ENCODE results near the gene STOX2.

The STOX2 gene

DNA sequence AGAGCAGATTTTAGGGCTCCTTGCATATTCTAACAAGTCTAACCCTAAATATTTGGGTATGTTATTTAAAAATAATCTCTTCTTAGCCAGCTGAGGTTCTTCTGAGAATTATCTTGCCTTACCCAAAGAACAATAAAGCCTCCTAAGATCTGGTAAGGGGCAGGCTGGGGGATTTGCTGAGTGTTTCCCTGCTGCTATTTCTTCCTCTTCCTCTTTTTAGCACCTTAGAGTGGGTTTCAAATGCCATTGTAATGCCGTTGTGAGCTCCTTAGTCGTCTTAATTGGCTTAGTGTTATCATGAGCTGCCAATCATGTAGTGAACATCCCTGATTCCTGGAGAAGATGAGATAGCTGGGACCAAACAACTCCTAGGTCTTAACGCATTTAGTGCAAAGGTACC is 15.4 kb downstream of the STOX2 start:
- Histone ChIP-seq H3K4me2 (ENCODE audit: low read length) (no peak overlapping the region), H3K4ac (ENCODE audit: low read depth, low read length) (no peak overlapping the region), H3K9ac (ENCODE audit: low read length) (no peak overlapping the region), H2BK15ac (replicated peaks; ENCODE audit: low read depth) (no peak overlapping the region), H3K79me1 (ENCODE audit: low read length) (peaks cover 8% of the 10 kb centered on the region), H4K5ac (ENCODE audit: low read length) (no peak overlapping the region), H2AK5ac (ENCODE audit: low read length) (no peak overlapping the region), H4K8ac (ENCODE audit: low read depth, low read length) (no peak overlapping the region), H3K4me1 (ENCODE audit: control insufficient read depth, low read depth, low read length) (peaks cover 2% of the 10 kb centered on the region), H2BK120ac (ENCODE audit: low read depth, low read length) (no peak overlapping the region), H3K27me3 (ENCODE audit: insufficient read depth, low read length, poor library complexity) (no peaks in the 10 kb centered on the region), H3K18ac (ENCODE audit: low read length) (no peak overlapping the region), H3K36me3 (ENCODE audit: control insufficient read depth, insufficient read depth, low read length) (no peaks in the 10 kb centered on the region), H3K27ac (ENCODE audit: low read depth, low read length) (no peak overlapping the region), H3K4me3 (ENCODE audit: low read length) (no peak overlapping the region), H3K56ac (ENCODE audit: low read length) (no peak overlapping the region), H3K23ac (ENCODE audit: low read length) (no peak overlapping the region), H2BK5ac (ENCODE audit: low read length) (no peak overlapping the region), H3K79me2 (ENCODE audit: control insufficient read depth, insufficient read depth, low read length) (peaks cover 63% of the 10 kb centered on the region)
- no CpG with 5 or more reads among the region's 3 CpGs for WGBS (ENCODE audit: extremely low coverage, insufficient coverage, low lambda C conversion rate)
- DNase-seq = peak; percentile 78

DNA sequence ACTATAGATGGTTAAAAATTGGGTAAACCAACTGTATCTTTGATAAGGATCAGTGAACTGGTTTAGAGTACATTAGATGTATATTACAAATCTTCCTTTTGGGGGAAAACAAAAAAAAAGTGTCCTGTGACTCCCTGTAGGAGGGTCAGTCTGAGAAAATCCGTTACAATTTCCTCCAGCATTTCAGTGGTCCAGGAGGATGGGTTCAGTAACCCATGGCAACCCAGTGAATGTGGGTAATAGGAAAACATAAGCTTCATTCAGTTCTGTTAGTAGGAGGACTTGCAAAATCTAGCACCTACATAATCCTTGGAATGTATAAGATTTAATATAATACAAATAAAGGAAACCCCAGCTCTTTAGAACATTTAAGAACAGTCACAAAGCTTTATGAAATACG is 16.2 kb downstream of the STOX2 start:
- H3K36me3 ChIP-seq (ENCODE audit: control insufficient read depth, insufficient read depth, low read length) = no peaks in the 10 kb centered on the region
- H2BK5ac ChIP-seq (ENCODE audit: low read length) = no peak overlapping the region
- H3K23ac ChIP-seq (ENCODE audit: low read length) = no peak overlapping the region
- no peak overlapping the region for H3K4me2 ChIP-seq (ENCODE audit: low read length)
- no peaks in the 10 kb centered on the region for H3K27me3 ChIP-seq (ENCODE audit: insufficient read depth, low read length, poor library complexity)
- no peak overlapping the region for H3K4me3 ChIP-seq (ENCODE audit: low read length)
- no CpG with 5 or more reads among the region's 2 CpGs for WGBS (ENCODE audit: extremely low coverage, insufficient coverage, low lambda C conversion rate)
- no peak overlapping the region for H2BK15ac ChIP-seq (replicated peaks; ENCODE audit: low read depth)
- H3K27ac ChIP-seq (ENCODE audit: low read depth, low read length) = no peak overlapping the region
- DNase-seq = no peak
- H3K18ac ChIP-seq (ENCODE audit: low read length) = no peak overlapping the region
- no peak overlapping the region for H2BK120ac ChIP-seq (ENCODE audit: low read depth, low read length)
- no peak overlapping the region for H3K9ac ChIP-seq (ENCODE audit: low read length)
- no peak overlapping the region for H4K8ac ChIP-seq (ENCODE audit: low read depth, low read length)
- peaks cover 2% of the 10 kb centered on the region for H3K4me1 ChIP-seq (ENCODE audit: control insufficient read depth, low read depth, low read length)
- H4K5ac ChIP-seq (ENCODE audit: low read length) = no peak overlapping the region
- no peak overlapping the region for H3K4ac ChIP-seq (ENCODE audit: low read depth, low read length)
- H2AK5ac ChIP-seq (ENCODE audit: low read length) = no peak overlapping the region
- H3K79me2 ChIP-seq (ENCODE audit: control insufficient read depth, insufficient read depth, low read length) = peaks cover 55% of the 10 kb centered on the region
- peaks cover 7% of the 10 kb centered on the region for H3K79me1 ChIP-seq (ENCODE audit: low read length)
- H3K56ac ChIP-seq (ENCODE audit: low read length) = no peak overlapping the region

GRCh38 chr4:183924362-183925044 is 19.4 kb downstream of the STOX2 start:
- no peak overlapping the region for H2BK5ac ChIP-seq (ENCODE audit: low read length)
- no CpG with 5 or more reads among the region's 12 CpGs for WGBS (ENCODE audit: extremely low coverage, insufficient coverage, low lambda C conversion rate)
- no peak for DNase-seq

GRCh38 chr4:183926950-183927349 is 21.8 kb downstream of the STOX2 start:
- H3K18ac ChIP-seq (ENCODE audit: low read length) = no peak overlapping the region
- H3K4me1 ChIP-seq (ENCODE audit: control insufficient read depth, low read depth, low read length) = no peaks in the 10 kb centered on the region
- no peak overlapping the region for H3K27ac ChIP-seq (ENCODE audit: low read depth, low read length)

More at GRCh38 chr4:183924362-183925044, 19.4 kb downstream of the STOX2 start:
- H2BK15ac ChIP-seq (replicated peaks; ENCODE audit: low read depth) = no peak overlapping the region
- H3K27ac ChIP-seq (ENCODE audit: low read depth, low read length) = no peak overlapping the region
- no peaks in the 10 kb centered on the region for H3K27me3 ChIP-seq (ENCODE audit: insufficient read depth, low read length, poor library complexity)
- H3K4ac ChIP-seq (ENCODE audit: low read depth, low read length) = no peak overlapping the region
- no peak overlapping the region for H3K56ac ChIP-seq (ENCODE audit: low read length)
- no peaks in the 10 kb centered on the region for H3K36me3 ChIP-seq (ENCODE audit: control insufficient read depth, insufficient read depth, low read length)
- no peak overlapping the region for H3K18ac ChIP-seq (ENCODE audit: low read length)
- H3K79me1 ChIP-seq (ENCODE audit: low read length) = peaks cover 2% of the 10 kb centered on the region
- no peak overlapping the region for H2BK120ac ChIP-seq (ENCODE audit: low read depth, low read length)
- no peak overlapping the region for H2AK5ac ChIP-seq (ENCODE audit: low read length)
- no peak overlapping the region for H3K4me3 ChIP-seq (ENCODE audit: low read length)
- peaks cover 2% of the 10 kb centered on the region for H3K4me1 ChIP-seq (ENCODE audit: control insufficient read depth, low read depth, low read length)
- no peak overlapping the region for H3K9ac ChIP-seq (ENCODE audit: low read length)
- H4K5ac ChIP-seq (ENCODE audit: low read length) = no peak overlapping the region
- H3K79me2 ChIP-seq (ENCODE audit: control insufficient read depth, insufficient read depth, low read length) = peaks cover 38% of the 10 kb centered on the region
- no peak overlapping the region for H3K4me2 ChIP-seq (ENCODE audit: low read length)
- no peak overlapping the region for H4K8ac ChIP-seq (ENCODE audit: low read depth, low read length)
- no peak overlapping the region for H3K23ac ChIP-seq (ENCODE audit: low read length)

GRCh38 chr4:183932576-183932975 is 27.5 kb downstream of the STOX2 start:
- Histone ChIP-seq H2BK120ac (ENCODE audit: low read depth, low read length) (no peak overlapping the region), H4K8ac (ENCODE audit: low read depth, low read length) (no peak overlapping the region), H2BK15ac (replicated peaks; ENCODE audit: low read depth) (no peak overlapping the region), H3K27ac (ENCODE audit: low read depth, low read length) (no peak overlapping the region), H3K18ac (ENCODE audit: low read length) (no peak overlapping the region), H3K36me3 (ENCODE audit: control insufficient read depth, insufficient read depth, low read length) (no peaks in the 10 kb centered on the region), H4K5ac (ENCODE audit: low read length) (no peak overlapping the region), H2AK5ac (ENCODE audit: low read length) (no peak overlapping the region), H3K4me2 (ENCODE audit: low read length) (no peak overlapping the region), H3K4me1 (ENCODE audit: control insufficient read depth, low read depth, low read length) (no peaks in the 10 kb centered on the region), H3K23ac (ENCODE audit: low read length) (no peak overlapping the region), H3K56ac (ENCODE audit: low read length) (no peak overlapping the region), H3K79me2 (ENCODE audit: control insufficient read depth, insufficient read depth, low read length) (peaks cover 19% of the 10 kb centered on the region), H3K9ac (ENCODE audit: low read length) (no peak overlapping the region), H3K27me3 (ENCODE audit: insufficient read depth, low read length, poor library complexity) (no peaks in the 10 kb centered on the region), H3K4ac (ENCODE audit: low read depth, low read length) (no peak overlapping the region), H3K79me1 (ENCODE audit: low read length) (peaks cover 4% of the 10 kb centered on the region), H3K4me3 (ENCODE audit: low read length) (no peak overlapping the region), H2BK5ac (ENCODE audit: low read length) (no peak overlapping the region)
- no CpG with 5 or more reads among the region's 3 CpGs for WGBS (ENCODE audit: extremely low coverage, insufficient coverage, low lambda C conversion rate)
- no peak for DNase-seq

More at GRCh38 chr4:183926950-183927349, 21.8 kb downstream of the STOX2 start:
- Histone ChIP-seq H3K9ac (ENCODE audit: low read length) (no peak overlapping the region), H4K8ac (ENCODE audit: low read depth, low read length) (no peak overlapping the region), H3K56ac (ENCODE audit: low read length) (no peak overlapping the region), H3K79me2 (ENCODE audit: control insufficient read depth, insufficient read depth, low read length) (peaks cover 36% of the 10 kb centered on the region), H2AK5ac (ENCODE audit: low read length) (no peak overlapping the region), H3K36me3 (ENCODE audit: control insufficient read depth, insufficient read depth, low read length) (no peaks in the 10 kb centered on the region), H3K23ac (ENCODE audit: low read length) (no peak overlapping the region), H3K4me3 (ENCODE audit: low read length) (no peak overlapping the region), H3K79me1 (ENCODE audit: low read length) (peaks cover 4% of the 10 kb centered on the region), H3K4me2 (ENCODE audit: low read length) (no peak overlapping the region), H3K4ac (ENCODE audit: low read depth, low read length) (no peak overlapping the region), H2BK120ac (ENCODE audit: low read depth, low read length) (no peak overlapping the region), H4K5ac (ENCODE audit: low read length) (no peak overlapping the region), H3K27me3 (ENCODE audit: insufficient read depth, low read length, poor library complexity) (no peaks in the 10 kb centered on the region), H2BK15ac (replicated peaks; ENCODE audit: low read depth) (no peak overlapping the region), H2BK5ac (ENCODE audit: low read length) (no peak overlapping the region)
- no CpG with 5 or more reads among the region's 5 CpGs for whole genome bisulfite sequencing (ENCODE audit: extremely low coverage, insufficient coverage, low lambda C conversion rate)
- DNase-seq = no peak

- Histone ChIP-seq H3K4ac (ENCODE audit: low read depth, low read length) (no peak overlapping the region), H4K8ac (ENCODE audit: low read depth, low read length) (peak overlapping the region; percentile 65), H3K4me1 (ENCODE audit: control insufficient read depth, low read depth, low read length) (no peaks in the 10 kb centered on the region), H3K27me3 (ENCODE audit: insufficient read depth, low read length, poor library complexity) (no peaks in the 10 kb centered on the region), H3K56ac (ENCODE audit: low read length) (no peak overlapping the region), H3K18ac (ENCODE audit: low read length) (peak overlapping the region; percentile 23), H3K23ac (ENCODE audit: low read length) (no peak overlapping the region), H2BK15ac (replicated peaks; ENCODE audit: low read depth) (no peak overlapping the region), H4K5ac (ENCODE audit: low read length) (no peak overlapping the region), H3K36me3 (ENCODE audit: control insufficient read depth, insufficient read depth, low read length) (no peaks in the 10 kb centered on the region), H3K9ac (ENCODE audit: low read length) (no peak overlapping the region), H3K4me2 (ENCODE audit: low read length) (no peak overlapping the region), H3K27ac (ENCODE audit: low read depth, low read length) (no peak overlapping the region), H2AK5ac (ENCODE audit: low read length) (no peak overlapping the region), H2BK120ac (ENCODE audit: low read depth, low read length) (no peak overlapping the region), H3K79me1 (ENCODE audit: low read length) (peaks cover 4% of the 10 kb centered on the region), H3K4me3 (ENCODE audit: low read length) (no peak overlapping the region), H3K79me2 (ENCODE audit: control insufficient read depth, insufficient read depth, low read length) (peaks cover 25% of the 10 kb centered on the region), H2BK5ac (ENCODE audit: low read length) (no peak overlapping the region)
- no CpG with 5 or more reads among the region's 6 CpGs for WGBS (ENCODE audit: extremely low coverage, insufficient coverage, low lambda C conversion rate)
- no peak for DNase-seq
Observed at GRCh38 chr4:183934761-183935160, 29.7 kb downstream of the STOX2 start.
